ENCODE measurements around the gene TAGAP.
"Not testable (repeated sequence)": the region's sequence is repeated elsewhere in the genome, so short reads cannot be mapped to it uniquely, and the experiment has no call there.

The TAGAP gene

GRCh38 chr6:159010037-159010612, 34.7 kb downstream of the TAGAP start:
- not testable (repeated sequence) for DNase-seq (ENCODE audit: low read depth)

- no peak for DNase-seq (ENCODE audit: low read depth)
These were observed 36.0 kb downstream of the TAGAP start for GRCh38 chr6:159008656-159009288.

- no peak for DNase-seq (ENCODE audit: low read depth)
These were observed 37.3 kb downstream of the TAGAP start for GRCh38 chr6:159007510-159007909.

- no peak for DNase-seq (ENCODE audit: low read depth)
These were observed 39.4 kb downstream of the TAGAP start for GRCh38 chr6:159005436-159005835.

GRCh38 chr6:159004592-159004991, 40.2 kb downstream of the TAGAP start:
- no peak for DNase-seq (ENCODE audit: low read depth)

- no peak for DNase-seq (ENCODE audit: low read depth)
These were observed 42.2 kb downstream of the TAGAP start for GRCh38 chr6:159002432-159003155.

- peak; percentile 90 for DNase-seq (ENCODE audit: low read depth)
These were observed 45.0 kb downstream of the TAGAP start, which contains the start of gene RSPH3 for GRCh38 chr6:158999666-159000403. RSPH3 (minus strand) TSS chr6:159000202; CDS start chr6:158999550, 652 bp downstream.

GRCh38 chr6:158999154-158999665, 45.6 kb downstream of the TAGAP start:
- no peak for DNase-seq (ENCODE audit: low read depth)

- no peak for DNase-seq (ENCODE audit: low read depth)
These were observed 47.9 kb downstream of the TAGAP start for GRCh38 chr6:158996856-158997255.

GRCh38 chr6:158993639-158994038, 51.2 kb downstream of the TAGAP start:
- no peak for DNase-seq (ENCODE audit: low read depth)

- no peak for DNase-seq (ENCODE audit: low read depth)
These were observed 53.6 kb downstream of the TAGAP start for GRCh38 chr6:158991017-158991723.

GRCh38 chr6:158989711-158990110, 55.1 kb downstream of the TAGAP start:
- not testable (repeated sequence) for DNase-seq (ENCODE audit: low read depth)

- no peak for DNase-seq (ENCODE audit: low read depth)
These were observed 56.3 kb downstream of the TAGAP start for GRCh38 chr6:158988477-158988876.

GRCh38 chr6:158987657-158988056, 57.1 kb downstream of the TAGAP start:
- no peak for DNase-seq (ENCODE audit: low read depth)
